ENCODE results near the gene KLHL36. TPM values are rescaled to one million over a fixed set of nuclear protein-coding genes. Genes with fewer than 3 reads are reported as not detected.

KLHL36 gene
- total and polyA plus RNA-seq, 2 donors from 2014 or later: 13.7 to 76.6 TPM

- H3K9ac ChIP-seq (ENCODE audit: low read length in 3 of 3): no peak overlapping the region
- no peaks in the 10 kb centered on the region for H3K27me3 ChIP-seq (ENCODE audit: control insufficient read depth, insufficient read depth, low read length)
- H3K4me3 ChIP-seq (ENCODE audit: low read length in 3 of 3): no peak overlapping the region
- DNase-seq (peak in 1 of 5 donors; percentile 24), FAIRE-seq (no peak)
- H3K27ac ChIP-seq (ENCODE audit: low read depth in 2 of 2, low read length in 2 of 2): no peak overlapping the region
- H3K36me3 ChIP-seq (ENCODE audit: control insufficient read depth in 2 of 3, insufficient read depth in 3 of 3, low read length in 3 of 3): no peaks in the 10 kb centered on the region
- TF ChIP-seq CTCF (IDR thresholded peaks at IDR 0.05; ENCODE audit: borderline replicate concordance, extremely low read depth, insufficient read depth): no peak
- intact Hi-C loops (cut with DNase I): no loop called here
- no peaks in the 10 kb centered on the region for H3K9me3 ChIP-seq (ENCODE audit: control insufficient read depth in 2 of 3, insufficient read depth in 1 of 3, low read length in 3 of 3)
- H3K4me1 ChIP-seq (ENCODE audit: control insufficient read depth in 2 of 3, insufficient read depth in 2 of 3, low read depth in 1 of 3, low read length in 3 of 3): peaks cover 0 to 17% (median 15%) of the 10 kb centered on the region in 3 donors
These were observed 8.2 kb upstream of the KLHL36 start for GRCh38 chr16:84640145-84640544.

- Histone ChIP-seq H3K9me3 (ENCODE audit: control insufficient read depth in 2 of 3, insufficient read depth in 1 of 3, low read length in 3 of 3) (no peaks in the 10 kb centered on the region), H3K27me3 (ENCODE audit: control insufficient read depth, insufficient read depth, low read length) (no peaks in the 10 kb centered on the region), H3K9ac (ENCODE audit: low read length in 3 of 3) (no peak overlapping the region), H3K27ac (ENCODE audit: low read depth in 2 of 2, low read length in 2 of 2) (no peak overlapping the region), H3K4me1 (ENCODE audit: control insufficient read depth in 2 of 3, insufficient read depth in 2 of 3, low read depth in 1 of 3, low read length in 3 of 3) (peaks cover 0 to 15% (median 11%) of the 10 kb centered on the region in 3 donors), H3K4me3 (ENCODE audit: low read length in 3 of 3) (no peak overlapping the region), H3K36me3 (ENCODE audit: control insufficient read depth in 2 of 3, insufficient read depth in 3 of 3, low read length in 3 of 3) (no peaks in the 10 kb centered on the region)
- DNase-seq: no peak
- no peak for TF ChIP-seq CTCF (IDR thresholded peaks at IDR 0.05; ENCODE audit: borderline replicate concordance, extremely low read depth, insufficient read depth)
- intact Hi-C loops (cut with DNase I): no loop called here
- no peak for FAIRE-seq
These were observed 6.5 kb upstream of the KLHL36 start for GRCh38 chr16:84641643-84642358.

- Histone ChIP-seq H3K9ac (ENCODE audit: low read length in 3 of 3) (no peak overlapping the region), H3K27ac (ENCODE audit: low read depth in 2 of 2, low read length in 2 of 2) (peak overlapping the region in 1 of 2 donors; percentile 20), H3K27me3 (ENCODE audit: control insufficient read depth, insufficient read depth, low read length) (no peaks in the 10 kb centered on the region), H3K9me3 (ENCODE audit: control insufficient read depth in 2 of 3, insufficient read depth in 1 of 3, low read length in 3 of 3) (no peaks in the 10 kb centered on the region), H3K4me3 (ENCODE audit: low read length in 3 of 3) (no peak overlapping the region), H3K4me1 (ENCODE audit: control insufficient read depth in 2 of 3, insufficient read depth in 2 of 3, low read depth in 1 of 3, low read length in 3 of 3) (peaks cover 0 to 21% (median 17%) of the 10 kb centered on the region in 3 donors), H3K36me3 (ENCODE audit: control insufficient read depth in 2 of 3, insufficient read depth in 3 of 3, low read length in 3 of 3) (no peaks in the 10 kb centered on the region)
- TF ChIP-seq CTCF (IDR thresholded peaks at IDR 0.05; ENCODE audit: borderline replicate concordance, extremely low read depth, insufficient read depth): no peak
- intact Hi-C loops (cut with DNase I): no loop called here
- DNase-seq: peak in 4 of 5 donors; percentile 20 to 92 (median 56)
- no peak for FAIRE-seq
These were observed 5.1 kb upstream of the KLHL36 start for GRCh38 chr16:84643180-84643583.

Measured in kidney (tissue), 14 donors.